IMR-90 (cell line): ENCODE measurements around the gene PARD6G. TPM values are rescaled to one million over a fixed set of nuclear protein-coding genes. Genes with fewer than 3 reads are reported as not detected.

Source experiments
- ATAC-seq: fragments of 200-7000 bp; cut with Tn5 transposase; 2 replicates; pipeline ENCODE4 v1.9.1; 2020; ENCODE audit warnings: low read depth, mild to moderate bottlenecking, moderate library complexity
- BruUV-seq: library from RNA; stranded (reverse); fragments of 400-500 nt; replicated peaks from 2 replicates; lab custom pipeline; 2021; lab: Mats Ljungman, UMichigan
- CTCF ChIA-PET: fragments of 300-600 bp; formaldehyde crosslinking; extraction: SDS; loops from one replicate; lab custom pipeline; 2021; ENCODE audit warnings: antibody characterized with exemption; lab: Yijun Ruan, JAX
- POLR2A ChIA-PET: fragments of 300-600 bp; sonication (Branson Sonifier 250); formaldehyde crosslinking; loops from one replicate; lab custom pipeline; 2022; ENCODE audit warnings: antibody characterized with exemption; ENCODE audit not compliant: unreplicated experiment; lab: Charles Lee
- DNase-seq: peaks from one replicate; pipeline ENCODE4 v3.0.0; 2013
- H2AFZ ChIP-seq: replicated peaks from 2 replicates; pipeline ENCODE3; 2013; ENCODE audit warnings: low read length, mild to moderate bottlenecking; ENCODE audit not compliant: poor library complexity
- H2AK5ac ChIP-seq: 2 replicates; pipeline ENCODE4 v1.6.1; 2013; ENCODE audit warnings: low read depth, low read length, inconsistent platforms
- H2AK9ac ChIP-seq: replicated peaks from 2 replicates; pipeline ENCODE3; 2013; ENCODE audit warnings: mild to moderate bottlenecking, low read depth, low read length, moderate library complexity; ENCODE audit not compliant: poor library complexity
- H2BK120ac ChIP-seq: 2 replicates; pipeline ENCODE4 v1.6.1; 2013; ENCODE audit warnings: low read depth, low read length, inconsistent platforms
- H2BK15ac ChIP-seq: 3 replicates; pipeline ENCODE4 v1.6.1; 2013; ENCODE audit warnings: low read depth, low read length, inconsistent platforms
- H2BK20ac ChIP-seq: 2 replicates; pipeline ENCODE4 v1.6.1; 2013; ENCODE audit warnings: low read depth, mild to moderate bottlenecking, inconsistent platforms, low read length, moderate library complexity
- H2BK5ac ChIP-seq: 2 replicates; pipeline ENCODE4 v1.6.1; 2013; ENCODE audit warnings: mild to moderate bottlenecking, low read depth, low read length, inconsistent platforms; ENCODE audit not compliant: poor library complexity, severe bottlenecking
- H3K14ac ChIP-seq: replicated peaks from 2 replicates; pipeline ENCODE4 v1.6.1; 2013; ENCODE audit warnings: low read depth, low read length, inconsistent platforms
- H3K18ac ChIP-seq: 2 replicates; pipeline ENCODE4 v1.6.1; 2013; ENCODE audit warnings: low read depth, low read length, control low read depth
- H3K23ac ChIP-seq: 2 replicates; pipeline ENCODE4 v1.6.1; 2013; ENCODE audit warnings: low read depth, low read length, inconsistent platforms
- H3K27ac ChIP-seq: 2 replicates; pipeline ENCODE4 v1.5.1; 2013; ENCODE audit warnings: mild to moderate bottlenecking, control low read depth, low read length; ENCODE audit not compliant: insufficient read depth
- H3K27me3 ChIP-seq: 2 replicates; pipeline ENCODE4 v1.6.1; 2013; ENCODE audit warnings: low read length; ENCODE audit not compliant: control insufficient read depth, insufficient read depth
- H3K36me3 ChIP-seq: 2 replicates; pipeline ENCODE4 v1.6.1; 2013; ENCODE audit warnings: low read length, mixed read lengths; ENCODE audit not compliant: control insufficient read depth, insufficient read depth
- H3K4ac ChIP-seq: 2 replicates; pipeline ENCODE4 v1.6.1; 2013; ENCODE audit warnings: low read depth, low read length, inconsistent platforms
- H3K4me1 ChIP-seq: 2 replicates; pipeline ENCODE4 v1.6.1; 2013; ENCODE audit warnings: low read length, mixed read lengths; ENCODE audit not compliant: control insufficient read depth, insufficient read depth
- H3K4me2 ChIP-seq: 2 replicates; pipeline ENCODE4 v1.6.1; 2013; ENCODE audit warnings: low read depth, mild to moderate bottlenecking, control low read depth, low read length, moderate library complexity
- H3K4me3 ChIP-seq: 2 replicates; pipeline ENCODE4 v1.5.1; 2013; ENCODE audit warnings: low read depth, mild to moderate bottlenecking, control low read depth, low read length, moderate library complexity; ENCODE audit not compliant: insufficient read depth
- H3K56ac ChIP-seq: 2 replicates; pipeline ENCODE4 v1.6.1; 2013; ENCODE audit warnings: low read length, inconsistent platforms; ENCODE audit not compliant: insufficient read depth; ENCODE audit errors: extremely low read depth
- H3K79me1 ChIP-seq, 2 experiments: 2 replicates each; pipeline ENCODE4 v1.6.1; 2013; ENCODE audit warnings: low read length in 2 of 2, inconsistent platforms in 1 of 2, low read depth in 1 of 2
- H3K9ac ChIP-seq: 2 replicates; pipeline ENCODE4 v1.6.1; 2013; ENCODE audit warnings: low read depth, low read length, control low read depth
- H3K9me1 ChIP-seq: 2 replicates; pipeline ENCODE4 v1.6.1; 2013; ENCODE audit warnings: low read length, inconsistent platforms; ENCODE audit not compliant: insufficient read depth
- H3K9me3 ChIP-seq: 2 replicates; pipeline ENCODE4 v1.6.1; 2013; ENCODE audit warnings: low read length; ENCODE audit not compliant: control insufficient read depth, insufficient read depth
- H4K20me1 ChIP-seq: 2 replicates; pipeline ENCODE4 v1.6.1; 2013; ENCODE audit warnings: low read length, inconsistent platforms; ENCODE audit not compliant: insufficient read depth
- H4K5ac ChIP-seq: 2 replicates; pipeline ENCODE4 v1.6.1; 2013; ENCODE audit warnings: mild to moderate bottlenecking, low read depth, low read length, control low read depth
- H4K8ac ChIP-seq, 2 experiments: 2 replicates each; pipeline ENCODE4 v1.6.1; 2013; ENCODE audit warnings: low read depth in 2 of 2, low read length in 2 of 2, control low read depth in 1 of 2, inconsistent platforms in 1 of 2
- H4K91ac ChIP-seq: 2 replicates; pipeline ENCODE4 v1.6.1; 2013; ENCODE audit warnings: low read depth, low read length, inconsistent platforms; ENCODE audit not compliant: insufficient read depth
- MAZ ChIP-seq: IDR thresholded peaks from 2 replicates; pipeline ENCODE4 v1.6.1; 2012; ENCODE audit warnings: low read depth, mild to moderate bottlenecking, low read length, improper control_type of control experiment, moderate library complexity, borderline replicate concordance
- SMC3 ChIP-seq: fragments of 150-350 bp; IDR thresholded peaks from 2 replicates; pipeline ENCODE4 v1.6.1; 2016; ENCODE audit warnings: low read depth, mild to moderate bottlenecking, antibody characterized with exemption, low read length, moderate library complexity
- WGBS, 2 experiments: methylation state at CpG; one replicate each; pipeline versions ENCODE4 v1.1.5 to v1.1.7; 2013; ENCODE audit warnings: missing lambda C conversion rate in 2 of 2; ENCODE audit not compliant: insufficient read length in 1 of 2; ENCODE audit errors: extremely low coverage in 2 of 2; 5-methylcytosine and 5-hydroxymethylcytosine counted together
- dilution Hi-C: fragments of 300-500 bp; cut with HindIII; formaldehyde crosslinking; loops from one replicate; pipeline ENCODE4 v1.14.3; 2018; ENCODE audit warnings: low sequenced_read_pairs; ENCODE audit not compliant: unreplicated experiment
- in situ Hi-C: fragments of 300-500 bp; cut with MboI; formaldehyde crosslinking; loops from 3 replicates; pipeline ENCODE4 v1.14.3; 2019; ENCODE audit warnings: low sequenced_read_pairs, inconsistent platforms, mixed read lengths
- intact Hi-C: fragments of 100-400 bp; cut with micrococcal nuclease; formaldehyde crosslinking; loops from 2 replicates; pipeline ENCODE4 v1.10.0; 2022
- polyA plus RNA-seq, 3 experiments: library from polyadenylated mRNA; depleted of rRNA; stranded (reverse); fragments of >200 nt; gene quantifications; 2 replicates each; pipeline ENCODE4 v1.2.3, GENCODE V29; 2012; ENCODE audit warnings: low replicate concordance in 1 of 3
- total RNA-seq: library from RNA; depleted of rRNA; stranded (reverse); fragments of >200 nt; gene quantifications from 2 replicates; pipeline ENCODE4 v1.2.3, GENCODE V29; 2012

Gene PARD6G
- total and polyA plus RNA-seq, 2 of the 4 experiments (the other 2 are of a cell fraction), result 2.5 to 4.6 TPM

- intact Hi-C loops (no loop called here), in situ Hi-C loops (no loop called here), dilution Hi-C loops (no loop called here)
- no TSS peak for BruUV-seq
- Histone ChIP-seq H3K36me3 (no peaks in the 10 kb centered on the region), H4K91ac (no peak overlapping the region), H2AK9ac (no peak overlapping the region), H3K27ac (no peak overlapping the region), H2AK5ac (no peak overlapping the region), H4K8ac (no peak overlapping the region), H3K18ac (no peak overlapping the region), H3K14ac (no peak overlapping the region), H3K4ac (no peak overlapping the region), H3K9me1 (no peaks in the 10 kb centered on the region), H3K4me2 (no peak overlapping the region), H2BK120ac (no peak overlapping the region), H4K5ac (no peak overlapping the region), H2BK20ac (no peak overlapping the region), H4K20me1 (no peaks in the 10 kb centered on the region), H3K9ac (no peak overlapping the region), H3K79me1 (peaks cover 0 to 3% of the 10 kb centered on the region in 2 experiments; a peak in 1 of 4 replicates), H2BK5ac (no peak overlapping the region), H3K56ac (no peak overlapping the region), H3K4me1 (no peaks in the 10 kb centered on the region), H3K23ac (no peak overlapping the region), H3K27me3 (no peaks in the 10 kb centered on the region), H3K4me3 (no peak overlapping the region), H3K9me3 (no peaks in the 10 kb centered on the region), H2BK15ac (no peak overlapping the region), H2AFZ (no peak overlapping the region)
- no peak for DNase-seq
- POLR2A ChIA-PET, result no interaction called here
- CTCF ChIA-PET, result no interaction called here
- no peak for ATAC-seq
- 93% methylated on average over 2 of the region's 5 CpGs; no CpG with 5 or more reads in 1 of the 2 experiments for WGBS, 2 experiments
- TF ChIP-seq MAZ (no peak), SMC3 (no peak)
Measured at GRCh38 chr18:80190311-80190710, 57.0 kb downstream of the PARD6G start.
